Hippocampal formation (tissue), 2 donors: ENCODE measurements around the gene MAPKAPK3.

Source experiments
- DNase-seq, 2 donors: peaks; one replicate each; lab custom pipeline; 2025; lab: John Stamatoyannopoulos, UW

Gene MAPKAPK3

DNA sequence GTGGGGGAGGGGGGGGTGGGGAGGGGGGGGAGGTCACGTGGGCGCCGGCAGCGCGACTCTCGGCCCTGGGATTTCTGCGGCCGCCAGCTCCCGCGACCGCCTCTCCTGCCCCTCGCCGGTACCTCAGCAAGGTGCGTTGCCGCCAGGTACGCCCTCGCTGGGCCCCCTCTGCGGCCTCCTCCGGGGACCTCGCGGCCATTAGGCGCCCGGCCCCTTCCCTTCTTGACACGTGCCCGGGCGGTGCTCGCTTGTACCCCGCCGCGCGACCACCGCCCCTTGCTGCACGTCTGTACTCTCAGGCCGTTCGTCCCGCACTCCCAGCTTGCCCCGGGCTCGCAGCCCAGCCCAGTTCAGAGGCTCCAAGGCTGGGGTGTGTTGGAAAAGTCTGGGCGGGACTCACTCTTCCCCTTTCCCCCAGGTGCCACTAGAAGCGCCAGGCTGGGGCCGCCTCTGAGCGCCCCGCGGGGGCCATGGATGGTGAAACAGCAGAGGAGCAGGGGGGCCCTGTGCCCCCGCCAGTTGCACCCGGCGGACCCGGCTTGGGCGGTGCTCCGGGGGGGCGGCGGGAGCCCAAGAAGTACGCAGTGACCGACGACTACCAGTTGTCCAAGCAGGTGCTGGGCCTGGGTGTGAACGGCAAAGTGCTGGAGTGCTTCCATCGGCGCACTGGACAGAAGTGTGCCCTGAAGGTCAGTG is at the start of gene MAPKAPK3:
Gene MAPKAPK3, plus strand, starts transcription at position 56 of the 696 bp plus-strand sequence. Its CDS starts 415 bp downstream, at position 471.
- DNase-seq: no peak

DNA sequence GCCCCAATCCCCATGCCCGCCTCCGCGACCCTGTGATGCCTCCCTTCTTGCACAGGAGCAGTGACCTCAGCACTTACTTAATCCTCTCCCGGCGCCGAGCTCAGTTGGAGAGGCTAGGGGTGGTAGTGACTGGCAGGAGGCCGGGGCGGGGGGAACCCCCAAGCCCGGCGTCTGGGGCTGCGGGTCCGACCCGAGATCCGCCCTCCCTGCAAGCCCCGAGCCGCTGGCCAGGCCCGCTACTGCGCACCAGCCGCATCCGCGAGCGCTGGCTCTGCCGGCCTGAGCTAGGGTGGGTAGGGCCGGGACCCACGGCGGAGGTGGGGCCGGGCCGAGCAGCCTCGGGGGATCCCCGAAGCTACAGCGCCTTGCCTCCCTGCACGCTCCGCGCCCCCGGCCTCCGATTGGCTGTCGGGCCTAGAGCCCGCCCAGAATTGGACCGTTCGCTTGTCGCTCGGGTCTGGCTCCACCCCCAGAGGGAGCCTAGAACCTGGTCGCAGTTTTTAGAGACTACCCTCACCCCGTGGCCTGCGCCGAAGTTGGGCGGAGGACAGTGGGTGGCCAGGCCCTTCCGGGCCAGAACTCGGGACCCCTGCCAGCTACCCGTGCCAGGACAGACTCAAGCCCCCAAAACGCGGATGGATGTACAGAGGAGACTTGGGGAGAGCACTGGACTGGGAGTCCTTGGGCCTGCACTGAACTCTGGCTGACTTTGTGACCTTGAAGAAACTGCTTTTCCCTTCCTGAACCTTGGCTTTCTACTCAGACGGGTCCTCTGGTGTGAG is 49.4 kb upstream of the MAPKAPK3 start, which contains the start of gene C3orf18:
Gene C3orf18, minus strand, starts transcription at position 362 of the 782 bp plus-strand sequence. CDS start 2,048 bp downstream, outside the sequence.
- DNase-seq: peak; percentile 87 to 90

DNA sequence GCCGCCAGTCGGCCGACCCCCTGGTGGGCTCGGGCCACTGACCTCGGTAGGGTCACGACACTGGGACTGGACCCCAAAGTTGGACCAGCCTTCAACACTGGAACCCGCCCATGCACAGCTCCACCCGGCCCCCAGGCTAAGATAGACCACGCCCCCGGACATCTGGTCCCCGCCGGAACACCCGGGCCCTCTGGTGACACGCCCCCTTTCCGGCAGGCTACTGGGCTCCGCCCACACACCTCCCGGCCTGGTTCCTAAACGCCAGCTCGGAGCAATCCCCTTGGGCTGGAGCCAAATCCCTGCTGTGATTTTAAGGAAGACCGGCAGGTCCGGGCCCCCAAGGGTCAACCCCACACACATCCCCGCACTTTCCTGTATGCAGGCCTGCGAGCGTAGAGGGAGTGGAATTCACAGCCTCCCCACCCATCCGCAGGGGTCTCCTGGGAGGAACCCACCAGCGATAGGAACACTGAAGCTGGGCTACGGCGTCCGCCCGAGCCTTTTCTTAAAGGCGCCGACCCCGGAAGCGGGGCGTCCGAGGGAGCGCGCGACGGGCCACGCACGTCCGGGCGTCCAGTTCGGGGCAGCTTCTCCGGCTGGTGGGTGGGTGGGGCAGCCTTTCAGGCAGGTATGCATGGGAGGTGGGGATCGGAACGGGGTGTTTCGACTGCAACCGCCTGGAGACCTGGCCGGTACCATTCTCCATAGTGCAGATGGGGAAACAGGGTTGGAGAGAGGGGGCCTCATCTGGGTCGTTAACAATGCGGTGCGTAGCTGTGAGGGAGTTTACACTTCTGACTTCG is 47.8 kb upstream of the MAPKAPK3 start, which contains the start of gene HEMK1:
Gene HEMK1, plus strand, starts transcription at position 576 of the 803 bp plus-strand sequence. CDS start 1,583 bp downstream, outside the sequence.
- DNase-seq: peak; percentile 90 to 97

DNA sequence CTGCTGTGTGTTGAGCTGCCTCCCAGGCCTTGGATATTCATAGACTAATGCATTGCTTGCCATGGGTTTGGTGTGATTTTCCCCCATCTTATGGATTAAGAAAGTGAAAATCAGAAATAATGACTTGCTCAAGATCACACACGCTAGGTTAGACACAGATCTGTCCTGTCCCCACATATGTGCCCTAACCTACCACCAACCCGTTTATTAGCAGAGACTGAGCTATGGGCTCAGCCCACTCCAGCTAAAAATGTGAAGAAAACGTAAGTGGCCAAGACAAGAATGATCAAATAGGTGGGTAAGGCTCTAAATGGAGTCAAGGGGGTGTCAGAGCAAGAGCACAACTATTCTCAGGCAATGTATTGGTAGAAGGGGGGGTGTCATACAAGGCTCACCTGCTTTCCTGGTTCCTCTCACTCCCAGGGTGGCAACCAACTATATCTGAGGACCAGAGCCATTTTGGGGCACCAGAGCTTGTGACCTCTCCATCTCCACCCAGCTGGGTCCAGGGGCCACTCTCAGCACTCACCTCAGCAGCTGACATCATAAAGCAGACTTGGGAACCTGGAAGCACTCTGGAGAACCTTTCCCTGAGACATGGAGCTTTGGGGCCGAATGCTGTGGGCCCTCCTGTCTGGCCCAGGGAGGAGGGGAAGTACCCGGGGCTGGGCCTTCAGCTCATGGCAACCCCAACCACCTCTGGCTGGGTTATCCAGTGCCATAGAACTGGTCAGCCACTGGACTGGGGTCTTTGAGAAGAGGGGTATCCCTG is 46.3 kb upstream of the MAPKAPK3 start:
- no peak for DNase-seq

DNA sequence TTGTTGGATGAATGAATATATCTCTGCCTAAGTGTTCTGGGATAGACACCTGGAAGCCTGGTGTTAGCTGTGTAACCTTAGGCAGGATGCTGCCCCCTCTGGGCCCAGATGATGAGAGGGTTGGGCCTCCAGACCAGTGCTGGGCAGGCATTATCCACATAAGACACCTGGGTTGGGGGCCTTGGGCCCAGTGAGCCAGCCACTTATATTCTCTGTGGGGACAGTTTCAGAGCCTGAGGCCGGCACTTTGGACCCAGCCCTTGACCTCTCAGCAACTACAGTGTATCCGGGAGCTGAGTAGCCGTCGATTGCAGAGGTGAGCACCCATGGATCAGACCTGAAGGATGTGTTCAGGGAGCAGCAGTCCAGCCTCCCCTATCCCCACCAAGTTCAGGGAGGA is 45.5 kb upstream of the MAPKAPK3 start:
- no peak for DNase-seq

DNA sequence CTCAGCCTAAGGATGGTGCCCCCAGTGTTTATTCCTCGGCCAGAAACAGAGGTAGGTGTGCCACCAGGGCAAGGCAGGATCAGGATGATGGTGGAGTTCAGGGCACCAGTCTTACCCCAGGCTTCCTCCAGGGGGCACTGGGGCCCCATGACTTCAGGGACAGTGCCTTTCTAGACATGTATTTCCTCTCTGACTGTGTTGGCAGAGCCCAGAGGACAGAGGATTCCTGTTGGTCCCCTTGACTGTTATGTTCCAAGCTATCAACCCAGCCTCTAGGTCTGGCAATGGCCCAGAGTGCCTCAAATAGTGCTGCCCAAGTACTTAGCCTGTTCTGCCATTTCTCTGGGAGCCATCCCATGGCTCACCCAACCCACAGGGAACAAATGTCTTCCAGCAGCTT is 44.8 kb upstream of the MAPKAPK3 start:
- DNase-seq: peak; percentile 35 to 44

DNA sequence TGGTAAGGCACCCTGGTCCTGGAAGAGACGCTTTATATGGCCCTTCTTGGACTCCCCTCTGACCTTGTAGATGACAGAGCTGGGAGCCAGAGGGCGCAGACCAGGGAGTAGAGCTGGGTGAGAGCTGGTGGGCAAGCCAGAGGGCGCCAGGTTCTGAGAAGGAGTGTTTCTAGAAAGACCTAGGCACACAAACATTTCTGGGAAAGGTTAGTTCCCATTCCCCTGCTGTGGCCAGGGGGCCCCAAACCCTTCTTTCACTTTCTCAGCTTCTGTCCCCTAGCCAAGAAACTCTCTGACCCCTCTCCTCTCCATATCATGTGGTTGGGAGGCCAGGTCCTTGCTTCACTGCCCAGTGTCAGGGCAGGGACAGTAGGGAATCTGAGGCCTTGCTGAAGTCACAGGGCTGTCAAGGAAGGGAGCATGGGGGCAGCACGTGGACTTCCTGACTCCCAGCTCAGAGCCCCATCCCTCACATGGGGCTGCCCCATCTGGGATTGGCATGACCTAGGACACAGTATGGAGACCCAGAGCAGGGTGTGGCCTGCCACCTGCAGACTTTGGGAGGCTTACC is 44.1 kb upstream of the MAPKAPK3 start:
- no peak for DNase-seq

DNA sequence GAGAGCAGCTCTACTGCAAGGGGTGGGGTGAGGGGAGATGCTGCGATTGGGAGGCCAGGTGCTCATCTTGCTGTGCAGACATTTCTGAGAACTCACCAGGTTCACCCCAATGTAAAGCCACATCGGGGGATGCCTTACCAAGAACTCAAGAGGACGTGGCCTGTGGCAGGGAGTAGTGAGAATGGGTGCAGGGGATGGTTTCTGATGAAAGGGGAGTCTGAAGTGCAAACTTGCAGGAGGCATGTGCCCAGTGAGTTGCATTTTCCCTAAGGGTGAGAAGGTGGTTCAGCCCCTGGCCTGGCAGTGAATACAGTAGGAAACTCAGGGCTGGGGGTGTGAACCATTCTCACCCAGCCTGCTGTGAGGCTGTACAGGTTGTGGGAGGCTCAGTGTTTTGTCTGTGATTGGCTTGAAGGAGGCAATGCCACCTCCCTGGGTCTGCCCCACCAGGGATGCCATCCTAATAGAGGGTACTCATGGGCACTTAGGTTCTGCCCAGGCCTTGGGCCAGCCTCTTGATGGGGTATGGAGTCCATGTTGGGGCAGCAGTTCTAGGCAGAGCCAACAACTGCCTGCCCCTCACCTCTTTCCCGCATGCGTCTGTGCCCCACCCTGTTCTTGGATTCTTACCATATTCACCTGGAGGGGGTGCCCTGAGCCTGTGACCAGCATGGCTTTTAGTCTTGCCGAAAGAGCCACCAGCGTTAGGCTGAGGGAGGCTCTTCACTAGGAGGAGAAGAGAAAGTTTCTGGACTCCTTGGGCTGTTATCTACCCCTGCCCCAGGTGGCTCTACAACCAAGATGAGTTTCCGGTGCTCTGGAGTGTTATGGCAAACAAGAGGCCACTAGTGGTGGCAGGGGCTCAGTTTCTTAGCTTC is 43.1 kb upstream of the MAPKAPK3 start:
- DNase-seq: no peak

DNA sequence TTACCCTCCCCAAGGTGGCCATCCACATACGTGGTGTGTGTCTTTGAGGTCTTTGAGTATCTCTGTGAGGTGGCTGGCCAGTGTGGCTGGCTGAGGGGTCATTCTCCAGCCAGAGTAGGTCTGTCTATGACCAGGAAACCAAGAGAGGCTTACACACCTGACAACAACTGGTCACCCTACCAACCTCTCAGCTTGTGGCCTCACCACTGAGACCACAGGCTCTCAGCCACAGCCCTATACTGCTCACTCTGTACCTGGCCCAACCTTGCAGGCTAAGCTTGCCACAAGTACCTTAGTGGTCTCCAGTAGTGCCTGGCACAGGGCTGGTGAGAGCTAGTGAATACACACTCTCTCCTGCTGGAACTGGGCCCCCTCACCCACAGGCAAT is 42.5 kb upstream of the MAPKAPK3 start:
- DNase-seq: no peak

DNA sequence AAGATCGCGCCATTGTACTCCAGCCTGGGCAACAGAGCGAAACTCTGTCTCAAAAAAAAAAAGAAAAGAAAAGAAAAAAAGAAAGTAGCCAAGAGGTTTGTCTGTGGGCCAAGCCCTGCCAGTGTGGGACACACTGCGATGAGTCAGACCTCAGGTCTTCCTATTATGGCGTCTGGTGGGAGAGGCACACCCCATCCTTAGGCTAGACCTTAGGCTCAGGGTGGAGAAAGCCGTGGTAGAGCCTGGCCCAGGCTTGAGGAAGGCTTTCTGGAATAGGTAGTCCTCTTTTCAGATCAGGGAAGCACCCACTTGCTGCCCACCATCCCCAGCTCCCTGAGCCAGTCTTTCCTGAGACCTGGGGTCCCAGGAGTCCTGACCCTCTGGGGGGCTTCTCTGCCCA is 41.6 kb upstream of the MAPKAPK3 start:
- no peak for DNase-seq

DNA sequence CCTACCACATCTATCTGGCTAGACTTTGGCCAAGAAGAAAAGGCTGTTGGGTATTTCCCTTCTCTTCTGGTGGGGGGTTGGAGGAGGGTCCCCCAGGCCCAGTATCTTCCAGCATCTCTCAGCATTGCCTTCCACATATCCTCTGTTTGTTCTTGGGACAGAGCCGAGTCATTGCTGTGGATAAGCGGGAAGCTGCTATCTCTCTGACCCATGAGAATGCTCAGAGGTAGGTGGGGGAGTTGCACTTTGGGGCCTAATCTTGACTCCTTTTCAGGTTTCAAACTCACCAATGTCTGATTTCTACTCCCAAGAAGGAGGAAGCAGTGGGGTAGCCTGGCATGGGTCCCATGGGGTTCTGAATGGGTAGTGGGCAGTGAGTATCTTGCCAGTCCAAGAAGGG is 39.6 kb upstream of the MAPKAPK3 start:
- no peak for DNase-seq

DNA sequence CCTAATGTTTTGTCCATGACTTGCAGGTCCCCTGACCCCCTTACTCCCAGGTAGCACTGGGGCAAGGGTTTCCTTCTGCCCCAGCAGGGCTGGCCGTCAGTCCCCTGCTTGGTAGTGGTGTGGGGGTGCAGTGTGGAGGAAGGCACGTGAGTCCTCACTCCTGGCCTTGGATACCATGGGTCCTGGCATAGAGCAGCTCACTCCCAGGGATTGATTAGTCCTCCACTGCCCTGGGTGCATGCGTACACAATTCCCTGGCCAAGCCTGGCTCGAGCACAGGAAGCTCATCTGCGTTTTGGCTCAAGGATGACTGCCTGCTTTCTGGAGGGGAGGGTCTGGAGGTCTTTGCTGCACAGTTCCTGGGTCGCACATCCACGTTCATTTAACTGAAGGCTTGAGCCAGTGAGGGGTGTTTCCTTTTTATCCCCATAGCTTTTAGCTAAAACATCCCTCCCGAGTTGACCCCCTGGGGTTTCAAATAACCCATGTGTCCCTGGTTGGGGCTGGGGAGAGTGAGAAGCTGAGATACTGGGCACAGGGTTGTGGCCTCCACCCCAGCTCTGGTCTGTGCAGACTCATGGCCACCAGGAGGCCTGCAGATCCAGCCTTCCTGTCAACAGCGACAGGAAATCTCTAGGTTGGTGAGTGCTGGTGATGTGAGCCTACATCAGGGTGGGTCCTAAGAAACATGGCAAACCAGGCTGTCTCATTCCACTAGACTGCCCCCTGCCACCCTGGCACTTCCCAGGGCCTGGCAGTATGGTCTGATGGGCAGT is 36.1 kb upstream of the MAPKAPK3 start:
- DNase-seq: no peak

DNA sequence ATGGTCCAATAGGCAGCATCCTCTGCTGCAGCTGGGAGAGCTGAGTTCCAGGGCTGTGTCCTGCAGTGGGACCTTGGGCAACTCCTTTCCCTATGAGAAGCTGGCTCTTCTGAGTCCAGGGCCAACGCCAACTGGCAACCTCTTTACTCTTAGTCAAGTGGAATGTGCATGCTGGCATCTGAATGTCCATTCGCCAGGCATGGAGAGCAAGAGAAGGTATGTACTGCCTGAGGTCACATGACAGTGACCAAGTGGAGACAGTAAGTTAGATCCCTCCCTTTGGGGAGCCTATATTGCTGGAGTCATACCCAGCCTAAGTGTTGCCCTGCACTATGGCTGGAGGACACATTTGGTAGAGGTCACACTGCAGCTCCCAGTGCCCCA is 35.5 kb upstream of the MAPKAPK3 start:
- no peak for DNase-seq

DNA sequence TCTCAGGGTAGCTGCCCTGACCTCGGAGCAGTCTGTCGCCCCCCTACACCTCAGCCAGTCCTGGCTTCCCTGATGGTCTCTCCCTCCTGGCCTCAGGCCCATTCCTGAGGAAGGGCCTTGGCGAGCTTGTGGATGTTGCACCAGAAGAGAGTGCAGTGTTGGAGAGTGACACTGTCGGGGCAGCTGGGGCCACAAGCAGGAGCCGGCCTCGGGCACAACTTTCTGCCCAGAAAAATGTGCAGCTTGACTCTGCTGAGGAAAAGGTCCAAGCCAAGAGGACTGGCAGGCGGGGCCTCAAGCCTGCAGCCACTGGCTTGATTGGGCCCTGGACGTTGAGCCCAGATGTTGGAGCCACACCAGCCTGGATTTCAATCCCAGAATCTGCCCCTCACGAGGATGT is 34.9 kb upstream of the MAPKAPK3 start:
- DNase-seq: no peak

DNA sequence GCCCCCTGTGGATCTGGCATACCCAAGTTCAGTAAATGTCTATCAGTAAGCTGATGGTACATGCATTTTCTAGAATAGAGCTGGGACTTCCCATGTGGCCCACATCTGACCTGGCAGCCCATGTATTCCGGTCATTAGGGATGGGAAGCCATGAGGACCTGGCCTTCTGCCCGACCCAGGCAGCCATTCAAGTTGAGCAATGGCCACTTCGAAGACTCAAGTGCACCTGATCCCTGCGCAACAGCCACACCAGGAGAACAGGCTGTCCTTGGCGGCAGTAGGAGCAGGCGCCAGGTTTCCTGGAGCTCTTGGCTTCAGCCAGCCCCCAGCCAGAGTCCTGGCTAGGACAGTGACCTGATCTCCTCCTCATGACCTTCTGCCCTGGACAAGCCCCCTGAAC is 33.1 kb upstream of the MAPKAPK3 start:
- DNase-seq: no peak

DNA sequence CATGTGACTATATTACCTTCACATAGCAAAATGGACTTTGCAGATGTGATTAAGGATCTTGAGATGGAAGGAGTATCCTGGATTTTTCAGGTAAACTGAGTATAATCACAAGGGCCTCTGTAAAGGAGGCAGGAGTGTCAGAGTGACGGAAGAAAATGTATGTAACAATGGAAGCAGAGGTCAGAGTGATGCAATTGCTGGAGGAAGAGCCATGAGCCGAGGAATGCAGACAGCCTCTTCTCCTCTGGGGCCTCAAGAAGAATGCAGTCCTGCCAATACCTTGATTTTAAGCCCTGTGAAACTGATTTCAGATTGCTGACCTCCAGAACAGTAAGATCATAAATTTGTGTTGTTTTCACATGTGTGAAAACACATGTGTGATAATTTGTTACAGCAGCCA is 32.6 kb upstream of the MAPKAPK3 start:
- DNase-seq: no peak

DNA sequence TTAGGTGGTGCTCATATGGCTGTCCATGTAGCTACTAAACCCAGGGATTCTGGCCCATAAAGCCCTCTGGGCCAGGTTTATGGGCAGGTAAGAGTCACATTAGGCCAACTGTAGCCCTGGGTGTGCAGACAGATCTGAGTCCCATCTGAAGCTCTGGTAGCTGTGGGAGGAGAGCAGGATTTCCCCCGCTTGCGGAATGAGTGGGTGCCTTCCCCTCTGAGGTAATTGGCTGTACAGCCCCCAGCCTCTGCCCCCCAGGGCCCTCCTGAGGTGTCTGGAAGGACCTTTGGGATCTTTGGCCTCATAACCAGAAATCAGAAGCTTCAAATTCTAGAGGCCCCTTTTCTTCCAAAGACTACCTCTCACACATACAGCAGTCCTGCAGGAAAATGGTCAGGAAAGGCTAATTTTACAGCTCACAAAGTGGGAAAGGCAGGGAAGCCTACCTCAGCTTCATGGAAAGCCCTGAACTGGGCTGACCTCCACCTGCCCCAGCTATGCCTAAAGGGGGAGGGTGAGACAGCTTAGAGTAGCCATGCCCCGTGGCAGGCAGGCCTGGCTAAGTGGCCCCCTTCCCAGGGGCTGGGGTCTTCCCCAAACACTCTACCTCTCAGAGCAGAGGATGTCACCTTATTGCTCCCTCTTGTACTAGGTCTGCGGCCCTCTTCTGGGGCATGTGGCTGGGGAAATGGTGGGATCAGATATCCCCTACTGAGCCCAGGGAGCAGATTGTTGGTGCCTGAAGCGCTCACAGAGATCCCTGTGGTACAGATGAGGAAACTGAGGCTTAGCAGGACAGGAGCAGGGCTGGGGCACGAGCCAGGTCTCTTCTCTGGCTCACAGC is 30.8 kb upstream of the MAPKAPK3 start:
- DNase-seq: no peak

DNA sequence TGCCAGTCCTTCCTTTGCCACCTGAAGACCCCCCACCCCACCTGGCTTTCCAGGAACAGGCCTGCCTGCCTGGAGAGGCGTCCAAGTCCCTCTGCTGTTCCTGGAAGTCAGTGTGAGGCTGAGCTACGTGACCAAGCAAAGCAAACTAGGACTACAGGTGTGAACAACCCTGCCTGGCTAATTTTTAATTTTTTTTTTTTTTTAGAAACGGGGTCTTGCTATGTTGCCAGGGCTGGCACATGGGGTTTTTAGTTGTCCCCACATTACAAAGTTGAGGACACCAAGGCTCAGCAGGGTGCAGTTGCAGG is 30.2 kb upstream of the MAPKAPK3 start:
- no peak for DNase-seq

DNA sequence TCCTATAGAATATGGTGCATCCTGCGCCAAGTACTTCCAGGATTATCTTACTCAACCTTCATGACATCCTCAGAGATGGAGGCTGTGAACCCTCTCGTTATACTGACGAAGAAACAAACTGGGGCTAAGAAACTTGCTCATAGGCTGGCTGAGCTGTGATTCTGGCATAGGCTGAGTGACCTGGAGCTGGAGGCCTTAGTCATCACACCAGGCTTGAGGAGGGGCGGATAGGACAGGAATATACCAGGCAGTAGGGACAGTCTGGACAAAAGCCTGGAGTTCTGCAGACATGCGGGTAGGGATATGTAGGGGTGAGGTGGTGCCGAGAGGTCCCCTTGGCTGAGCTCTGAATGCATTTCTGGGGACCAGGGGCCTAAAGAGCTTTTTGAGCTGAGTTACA is 29.6 kb upstream of the MAPKAPK3 start:
- DNase-seq: no peak
